ENCODE measurements around the gene CDCA4. TPM values are rescaled to one million over a fixed set of nuclear protein-coding genes. Genes with fewer than 3 reads are reported as not detected.

CDCA4 gene
- polyA plus RNA-seq, 10 donors: 11.0 to 29.9 (median 16.7) TPM

DNA sequence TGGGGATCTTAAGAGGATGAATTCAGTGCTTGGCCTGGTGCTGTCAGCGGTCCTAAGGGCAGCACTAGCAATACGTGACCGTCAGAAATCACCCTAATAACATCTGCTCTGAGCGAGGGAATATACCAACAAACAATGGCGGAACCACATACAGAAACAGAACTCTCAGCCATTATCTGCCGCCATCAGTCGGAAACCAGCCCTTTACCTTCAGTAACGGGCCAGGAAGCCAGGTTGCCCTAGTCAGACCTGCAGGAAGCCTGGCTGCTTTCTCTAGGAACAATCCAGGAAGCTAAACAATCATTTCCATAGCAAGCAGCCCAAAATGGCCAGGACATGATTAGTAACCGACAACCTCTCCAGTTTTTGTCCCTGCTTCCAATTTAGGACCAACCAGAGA lies 5.6 kb downstream of the CDCA4 start:
- no peak for DNase-seq

DNA sequence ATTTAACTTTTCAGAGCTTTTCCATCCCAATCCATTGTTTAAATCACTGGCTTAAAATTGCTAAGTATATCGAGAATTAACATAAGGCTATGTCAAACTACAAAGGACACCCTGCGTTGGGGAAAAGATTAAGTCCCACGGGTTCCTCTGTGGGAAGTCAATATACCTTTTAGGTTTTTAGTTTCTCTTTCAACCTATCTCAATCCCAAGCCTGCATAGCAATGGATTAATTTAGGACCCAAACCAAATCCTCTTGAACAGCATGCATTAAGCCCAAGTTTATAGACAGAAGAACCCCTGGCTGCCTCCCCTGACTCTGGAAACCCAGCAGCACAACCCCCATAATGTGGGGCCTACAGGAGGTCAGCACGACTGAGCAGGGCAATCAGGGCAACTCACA lies 6.3 kb downstream of the CDCA4 start:
- DNase-seq: no peak

DNA sequence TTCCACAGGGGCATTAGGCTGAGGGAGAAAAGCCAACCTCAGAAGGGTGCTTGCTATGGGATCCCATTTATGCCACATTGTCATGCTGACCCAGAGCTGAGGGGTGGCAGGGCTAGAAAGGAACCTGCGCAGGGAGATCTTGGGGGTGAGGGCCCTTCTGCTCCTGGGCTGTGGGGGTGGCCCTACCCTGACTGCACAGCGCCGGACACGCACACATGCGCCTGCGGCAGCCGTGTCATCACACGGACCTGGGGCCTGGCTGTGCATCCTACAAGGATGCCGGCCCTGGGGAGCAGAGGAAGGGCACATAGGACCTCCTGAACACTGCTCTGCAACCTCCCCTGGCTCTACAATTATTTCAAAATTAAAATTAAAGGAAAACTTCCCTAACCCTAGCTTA lies 6.9 kb downstream of the CDCA4 start:
- DNase-seq: no peak

DNA sequence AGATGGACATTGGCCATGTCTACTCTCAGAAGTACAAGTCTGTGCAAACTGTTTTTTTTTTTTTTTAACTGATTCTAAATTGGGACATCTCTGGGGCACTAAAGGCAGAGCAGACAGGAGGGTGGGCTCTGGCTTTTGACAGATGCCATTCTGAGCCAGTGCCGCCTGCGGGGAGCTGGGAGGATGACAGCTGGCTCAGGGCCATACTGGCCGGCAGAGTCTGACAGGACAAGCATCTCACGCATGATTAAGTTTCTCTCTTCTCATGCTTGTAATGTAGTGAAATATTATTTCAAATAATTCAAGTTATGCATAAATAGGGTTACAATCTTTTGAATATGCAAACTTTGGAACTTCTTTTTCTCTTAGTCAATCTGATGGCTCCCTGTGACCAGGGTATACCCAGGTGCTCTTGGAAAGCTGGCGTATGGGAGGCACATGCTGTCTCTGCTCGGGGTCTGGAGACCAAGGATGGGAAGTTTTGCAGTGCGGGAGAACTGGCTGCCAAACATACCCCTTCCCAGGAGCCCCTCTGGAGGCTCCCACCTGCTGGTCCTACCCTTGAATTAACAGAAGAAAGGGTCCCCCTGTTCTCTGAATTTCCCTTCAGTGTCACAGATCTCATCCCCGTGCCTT lies 7.6 kb downstream of the CDCA4 start:
- peak in 1 of 3 donors; percentile 56 for DNase-seq

DNA sequence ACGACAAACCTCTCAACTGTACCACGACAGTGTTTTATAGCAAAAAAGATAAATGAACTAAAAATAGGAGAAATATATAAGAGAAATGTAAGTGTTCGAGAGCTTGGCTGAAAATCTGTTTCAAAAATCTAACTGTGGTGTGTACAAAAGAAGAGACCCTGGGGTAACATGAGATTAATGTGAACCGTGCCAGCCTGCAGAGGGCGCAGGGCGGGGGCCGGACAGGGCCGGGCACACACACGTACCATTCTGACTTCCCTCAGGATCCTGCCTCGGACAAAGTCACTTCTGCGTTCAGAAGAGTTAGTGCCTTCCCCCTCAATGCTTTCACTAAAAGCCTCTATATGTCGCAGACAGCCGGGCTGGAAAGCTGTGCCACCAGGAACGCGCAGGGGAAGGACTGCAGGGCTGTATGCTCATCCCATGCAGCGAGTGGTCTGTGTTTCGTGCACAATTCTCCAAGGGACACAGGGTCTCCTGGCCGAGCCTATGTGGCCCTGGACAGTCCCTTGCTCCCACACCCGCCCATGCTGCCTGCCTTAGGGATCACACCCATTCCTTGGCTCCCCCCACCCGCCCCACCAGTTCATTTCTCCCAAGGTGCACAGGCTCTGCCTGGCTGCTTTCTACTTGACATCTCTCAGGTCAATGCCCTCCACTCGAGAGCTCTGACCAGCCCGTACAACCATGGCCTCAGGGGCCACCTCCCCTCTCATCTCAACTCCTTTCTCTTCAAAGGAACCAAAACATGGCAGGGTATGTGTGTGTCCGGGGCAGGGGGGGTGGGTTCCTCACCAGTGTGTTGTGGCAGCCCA lies 8.5 kb downstream of the CDCA4 start:
- no peak for DNase-seq

DNA sequence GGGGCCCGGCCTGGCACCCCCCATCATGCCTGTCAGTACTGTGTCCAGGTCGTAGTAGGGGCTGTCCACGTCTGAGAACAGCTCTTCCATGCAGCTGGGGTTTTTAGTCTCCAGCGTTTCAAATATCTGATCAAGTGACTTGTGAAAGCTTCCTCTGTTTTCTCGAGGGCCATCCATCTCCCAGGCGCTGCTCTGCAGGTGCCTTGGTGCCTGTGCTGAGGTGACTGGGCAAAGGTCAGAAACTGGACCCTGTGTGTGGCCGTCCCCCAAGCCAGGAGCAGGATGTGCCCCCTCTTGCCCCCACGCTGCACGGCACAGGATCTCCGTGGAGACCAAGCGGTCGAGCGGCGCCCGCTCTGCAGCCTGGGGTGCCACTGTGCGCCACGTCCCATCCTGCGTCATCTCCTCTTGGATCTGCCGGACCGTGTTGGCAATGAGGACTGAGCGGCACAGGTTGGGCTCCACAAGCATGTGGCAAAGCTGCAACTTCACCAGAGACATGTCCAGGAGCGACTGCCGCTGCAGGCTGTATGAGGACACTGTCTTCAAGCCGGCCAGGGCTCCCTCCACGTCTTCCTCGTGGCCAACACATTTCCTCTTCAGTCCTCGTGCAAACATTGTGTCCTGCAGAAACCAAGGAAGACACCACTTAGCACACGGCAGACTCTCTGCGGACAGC lies 9.4 kb downstream of the CDCA4 start:
- DNase-seq: no peak

DNA sequence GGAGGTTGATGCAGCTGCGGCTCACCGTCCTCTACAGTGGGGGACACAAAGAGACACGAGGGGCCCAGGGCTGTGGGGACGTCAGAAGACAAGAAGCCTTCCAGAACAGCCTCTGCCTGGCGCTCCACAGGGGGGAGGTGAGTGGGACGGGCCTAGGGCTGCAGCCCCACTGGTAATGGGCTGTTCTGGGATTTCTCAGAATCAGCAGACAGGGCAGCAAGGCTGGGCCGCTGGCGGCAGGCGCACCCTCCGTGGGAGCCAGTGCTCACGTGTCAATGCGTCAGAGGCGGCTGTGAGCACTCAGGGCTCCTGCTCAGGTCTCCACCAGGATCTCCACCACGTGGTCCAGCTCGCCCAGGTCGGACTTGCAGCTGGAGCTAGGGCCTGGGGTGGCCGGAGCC lies 10.0 kb downstream of the CDCA4 start:
- no peak for DNase-seq

DNA sequence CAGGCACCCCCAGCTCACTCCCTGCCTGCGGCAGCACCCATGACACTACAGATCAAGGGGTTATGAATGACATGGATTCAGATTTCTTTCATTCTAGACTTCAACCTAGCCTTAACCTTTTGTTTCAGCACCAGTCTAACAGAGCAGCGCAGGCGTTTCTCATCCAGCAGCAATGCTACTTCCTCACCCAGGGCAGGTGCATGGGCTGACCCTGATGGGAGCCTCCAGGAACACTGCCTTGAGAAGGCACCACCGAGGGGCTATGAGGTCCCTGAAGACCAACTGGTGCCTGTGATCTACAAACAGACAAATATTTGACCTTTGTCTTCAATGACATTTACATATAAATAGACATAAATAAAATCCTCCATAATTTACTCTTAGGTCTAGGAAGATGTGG lies 10.8 kb downstream of the CDCA4 start:
- DNase-seq: no peak

DNA sequence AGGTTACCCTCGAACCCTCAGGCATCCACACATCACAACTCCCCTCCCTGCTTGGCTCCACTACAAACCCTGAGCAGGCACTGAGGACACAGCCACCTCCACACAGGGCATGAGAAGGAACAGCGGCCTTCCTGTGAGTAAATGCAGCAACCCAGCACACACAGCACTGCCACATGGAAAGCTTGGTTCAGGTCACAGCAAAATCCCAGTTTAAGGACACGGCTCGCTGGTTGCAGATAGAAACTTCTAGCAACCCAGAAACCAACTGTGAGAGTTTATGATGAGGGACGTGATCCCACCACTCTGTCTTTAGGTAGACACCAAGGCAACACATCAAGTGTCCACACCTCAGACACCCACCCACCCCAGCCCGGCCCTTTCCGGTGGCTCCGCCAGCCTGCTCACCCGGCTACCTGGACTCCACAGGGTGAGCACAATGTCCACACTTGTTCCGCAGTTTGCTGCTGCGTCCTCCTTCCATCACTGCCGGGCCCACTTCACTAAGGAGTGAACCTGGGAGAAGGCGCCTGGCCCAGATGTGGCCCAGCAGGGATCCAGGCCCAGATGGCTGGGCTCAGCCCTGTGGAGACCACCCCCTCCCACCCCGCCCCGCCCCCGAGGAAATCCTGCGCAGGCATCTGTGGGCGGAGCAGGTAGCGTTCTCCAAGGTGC lies 13.2 kb downstream of the CDCA4 start:
- DNase-seq: no peak

DNA sequence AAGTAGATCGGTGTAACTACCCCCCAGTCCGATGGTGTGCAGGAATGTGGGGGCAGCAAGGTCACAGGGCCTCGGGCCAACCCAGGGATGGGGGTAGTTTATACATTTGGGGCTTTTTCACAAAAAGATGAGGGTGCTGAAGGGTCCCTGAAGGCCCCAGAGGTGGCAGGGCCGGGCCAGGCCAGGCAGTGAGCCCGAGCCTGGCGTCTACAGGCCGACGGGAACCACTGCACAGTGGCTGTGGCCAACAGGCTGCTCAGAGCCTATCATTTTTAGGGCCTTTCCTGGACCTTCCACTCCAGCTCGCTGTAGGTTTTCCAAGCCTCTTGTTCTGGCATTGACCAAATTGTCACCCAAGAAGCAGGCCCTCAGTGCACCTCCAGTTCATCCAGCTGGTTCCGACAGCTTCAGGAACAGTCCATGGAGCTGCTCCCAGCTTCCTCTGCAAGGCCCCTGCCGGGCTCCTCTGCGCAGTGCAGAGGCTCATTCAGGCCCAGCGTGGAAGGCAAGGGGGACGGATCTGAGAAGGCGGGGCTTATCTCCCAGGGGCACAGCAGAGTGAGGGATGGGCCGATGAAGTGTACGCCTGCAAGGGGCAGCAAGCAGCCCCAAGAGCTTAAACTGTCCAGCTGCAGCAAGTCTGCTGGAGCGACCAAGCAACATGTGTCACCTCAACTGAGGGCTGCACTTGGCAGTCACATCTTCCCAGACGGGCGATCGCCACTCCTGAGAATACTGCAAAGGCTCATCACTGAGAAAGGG lies 13.9 kb downstream of the CDCA4 start:
- no peak for DNase-seq

DNA sequence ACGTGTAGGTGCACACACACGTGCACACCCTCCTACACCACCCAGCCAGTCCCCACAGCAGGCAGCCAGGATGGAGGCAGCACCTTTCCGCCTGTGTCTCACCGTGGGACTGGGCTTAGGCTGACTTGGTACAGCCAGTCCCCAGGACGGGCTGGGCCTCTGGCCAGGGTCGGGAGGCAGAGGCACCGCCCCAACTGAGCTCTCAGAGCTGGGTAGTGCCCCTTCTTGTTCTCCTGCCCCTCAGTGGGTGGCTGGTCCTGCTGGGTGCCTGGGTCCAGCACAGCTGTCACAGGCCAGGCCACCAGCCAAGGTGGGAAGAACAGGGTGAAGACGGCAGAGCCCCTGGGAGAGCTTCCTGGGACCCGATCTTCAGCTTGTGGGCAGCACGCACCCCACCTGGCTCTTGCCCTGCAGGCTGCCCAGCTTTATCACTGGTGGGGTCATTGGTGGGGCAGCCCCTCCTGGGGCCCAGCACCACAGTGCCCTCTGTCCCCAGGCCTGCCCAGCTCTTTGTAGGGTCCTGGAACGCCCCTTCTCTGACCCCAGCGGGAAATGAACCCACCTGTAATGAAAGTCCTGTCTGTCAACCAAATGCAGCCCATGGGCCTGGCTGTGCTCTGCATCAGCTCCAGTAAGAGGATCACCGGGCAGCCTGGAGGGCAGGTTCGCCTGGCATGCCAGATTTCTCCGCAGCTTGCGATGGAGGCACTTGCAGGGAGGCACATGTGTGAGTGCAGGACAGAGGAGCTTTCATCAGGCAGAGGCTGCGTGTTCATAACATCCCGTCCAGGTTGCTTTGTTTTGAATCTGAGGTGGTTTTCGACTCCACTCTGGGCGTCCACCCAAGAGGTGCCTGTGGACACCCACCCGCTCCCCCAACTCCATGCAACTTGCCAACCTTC lies 14.7 kb downstream of the CDCA4 start:
- DNase-seq: no peak

DNA sequence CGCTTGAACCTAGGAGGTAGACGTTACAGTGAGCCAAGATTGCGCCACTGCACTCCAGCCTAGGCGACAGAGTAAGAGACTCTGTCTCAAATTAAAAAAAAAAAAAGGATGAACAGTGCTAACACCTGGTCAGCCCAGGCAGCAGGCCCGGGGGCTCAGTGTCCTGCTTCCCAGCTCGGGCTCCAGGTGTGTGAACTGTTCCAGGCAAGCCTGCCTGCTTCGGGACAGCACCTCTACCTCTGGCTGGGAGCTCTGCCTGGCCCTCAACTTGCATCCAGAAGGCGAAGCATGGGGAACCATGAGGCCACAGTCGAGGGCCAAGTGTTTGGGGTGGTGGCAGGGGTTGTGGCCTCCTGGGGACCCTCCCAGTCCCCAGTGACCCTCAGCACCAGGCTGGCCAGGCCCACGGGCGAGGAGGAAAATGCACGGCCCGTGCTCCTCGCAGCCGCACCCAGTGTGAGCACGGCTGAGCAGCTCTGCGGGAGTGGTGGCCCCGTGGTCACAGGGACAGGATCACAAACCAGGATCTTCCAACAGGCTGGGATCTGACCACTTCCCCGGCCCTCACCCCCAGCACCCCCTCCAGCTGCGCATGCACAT lies 15.5 kb downstream of the CDCA4 start:
- DNase-seq: no peak

DNA sequence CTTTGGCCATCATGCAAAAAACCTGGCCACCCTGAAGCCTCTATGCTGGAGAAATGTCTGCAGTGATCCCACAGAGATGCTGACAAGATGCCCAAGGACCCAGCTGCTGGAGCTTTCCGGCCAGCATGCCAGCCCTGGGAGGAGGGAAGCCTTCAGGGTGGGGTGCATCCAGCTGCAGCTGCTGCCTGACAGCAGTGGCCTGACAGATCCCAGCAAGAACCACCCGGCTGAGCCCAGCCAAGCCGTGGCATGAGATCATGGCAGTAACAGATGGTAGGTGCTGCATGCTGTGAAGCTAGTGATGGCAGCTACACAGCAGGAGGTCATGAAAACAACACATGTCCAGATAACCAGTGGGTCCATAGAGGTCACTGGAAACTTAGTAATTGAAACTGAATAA lies 21.5 kb downstream of the CDCA4 start:
- DNase-seq: no peak

DNA sequence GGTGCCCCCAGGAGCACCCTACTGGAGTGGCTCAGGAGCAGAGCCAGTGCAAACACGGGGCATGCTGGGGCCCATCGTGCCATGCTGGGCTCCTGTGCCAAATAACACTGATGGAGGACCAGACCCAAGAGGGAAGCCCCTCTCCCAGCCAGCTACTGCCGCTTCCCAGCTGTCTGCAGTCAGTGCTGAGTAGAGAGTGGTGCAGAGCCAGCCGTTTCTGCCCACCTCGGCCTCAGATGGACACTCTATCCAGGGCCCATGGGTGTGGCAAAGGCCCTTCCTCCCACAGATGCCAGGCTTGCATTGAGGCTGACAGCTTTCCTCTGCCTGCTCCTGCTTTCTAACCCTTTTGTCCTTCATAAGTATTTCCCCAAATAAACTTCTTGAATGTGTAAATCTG lies 22.1 kb downstream of the CDCA4 start:
- no peak for DNase-seq

DNA sequence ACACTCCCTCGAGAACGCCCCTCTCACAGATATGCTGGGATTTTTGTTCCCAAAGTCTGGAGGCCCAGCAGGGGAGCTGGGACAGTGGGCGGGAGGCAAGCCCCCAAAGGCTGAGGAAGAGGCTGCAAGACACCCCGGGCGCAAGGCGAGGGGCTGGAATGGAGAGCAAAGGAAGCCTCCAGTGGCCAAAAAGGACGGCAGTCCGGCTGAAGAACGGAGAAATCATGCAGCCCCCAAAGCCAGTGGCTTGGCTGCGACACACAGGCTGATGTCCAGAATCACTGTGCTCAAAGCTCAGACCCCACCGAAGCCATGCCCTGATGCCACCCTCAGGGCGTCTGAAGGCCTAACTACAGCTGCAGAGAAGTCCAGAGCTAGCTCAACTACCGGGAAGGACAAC lies 24.4 kb downstream of the CDCA4 start:
- DNase-seq: no peak

DNA sequence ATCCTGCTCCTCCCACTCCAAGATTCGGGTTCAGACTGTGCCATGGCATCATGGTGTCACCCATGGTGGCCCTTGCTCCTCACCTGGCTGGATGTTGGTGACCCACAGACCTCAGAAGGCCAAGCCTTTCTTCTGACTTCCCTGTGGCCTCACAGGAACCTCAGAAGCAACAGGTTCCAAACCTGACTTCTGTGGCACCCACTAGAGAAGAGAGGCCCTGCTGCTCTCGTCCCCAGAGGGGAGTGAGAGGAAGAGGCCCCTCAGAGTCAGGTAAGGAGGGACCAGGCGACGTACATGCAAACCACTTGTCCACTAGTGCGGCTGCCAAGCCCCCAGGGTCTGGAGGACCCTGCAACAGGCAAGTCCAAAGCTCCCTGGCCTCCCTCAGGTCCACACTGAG lies 24.9 kb downstream of the CDCA4 start:
- no peak for DNase-seq

DNA sequence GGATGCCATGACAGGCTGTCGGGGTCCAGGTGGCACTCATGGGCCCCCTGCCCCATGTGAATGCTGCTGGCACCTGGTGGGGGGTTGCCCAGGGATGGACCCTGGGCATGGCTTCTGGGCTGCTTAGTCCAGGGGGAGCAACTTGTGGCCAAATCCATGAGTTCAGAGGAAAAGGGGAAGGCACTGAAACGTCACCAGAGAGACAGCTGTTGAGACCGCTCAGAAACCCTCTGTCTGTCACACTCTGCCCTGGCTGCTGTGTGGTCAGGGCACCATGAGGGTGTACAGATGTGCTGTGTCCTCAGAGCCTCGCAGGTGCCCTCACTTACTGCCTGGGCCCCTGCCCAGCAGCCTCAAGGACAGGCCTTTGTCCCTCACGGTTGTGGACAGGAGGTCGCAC lies 25.9 kb downstream of the CDCA4 start:
- DNase-seq: peak in 1 of 3 donors; percentile 56

DNA sequence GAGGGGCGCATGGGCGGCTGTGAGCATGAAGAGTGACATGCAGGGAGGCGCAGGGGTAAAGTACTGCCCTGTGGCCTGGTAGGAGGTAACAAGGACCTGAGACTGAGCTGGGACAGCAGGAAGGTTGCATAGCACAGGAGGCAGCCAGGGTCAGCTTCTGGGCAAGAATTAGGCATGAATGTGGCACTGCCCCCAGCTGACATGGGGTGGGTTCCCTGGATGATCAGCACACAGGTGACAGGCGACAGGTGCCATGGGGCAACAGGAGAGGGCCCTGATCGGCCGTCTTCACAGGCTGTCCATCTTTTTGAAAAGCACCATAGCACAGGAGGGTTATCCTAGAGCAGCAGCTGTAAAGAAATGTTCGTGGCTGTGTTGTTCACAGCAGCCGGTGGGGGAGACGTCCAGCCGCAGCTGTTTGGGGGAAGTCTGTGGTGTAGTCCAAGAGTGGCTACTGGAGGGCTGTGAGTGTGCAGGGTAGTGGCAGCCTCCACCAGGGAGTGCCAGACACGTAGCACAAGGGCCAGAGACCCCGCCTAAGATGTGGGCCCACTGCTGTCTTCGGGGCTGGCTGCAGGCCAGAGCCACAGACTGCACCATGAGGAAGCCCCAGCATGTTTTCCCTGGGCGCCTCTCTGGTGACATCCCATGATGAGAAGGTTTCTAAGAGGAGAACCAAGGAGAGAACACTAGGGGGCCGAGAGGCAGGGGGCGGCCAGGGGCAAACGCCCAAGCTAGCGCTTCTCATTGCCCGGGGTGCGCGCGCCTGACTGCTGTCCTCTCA lies 26.9 kb downstream of the CDCA4 start:
- peak in 1 of 3 donors; percentile 60 for DNase-seq

DNA sequence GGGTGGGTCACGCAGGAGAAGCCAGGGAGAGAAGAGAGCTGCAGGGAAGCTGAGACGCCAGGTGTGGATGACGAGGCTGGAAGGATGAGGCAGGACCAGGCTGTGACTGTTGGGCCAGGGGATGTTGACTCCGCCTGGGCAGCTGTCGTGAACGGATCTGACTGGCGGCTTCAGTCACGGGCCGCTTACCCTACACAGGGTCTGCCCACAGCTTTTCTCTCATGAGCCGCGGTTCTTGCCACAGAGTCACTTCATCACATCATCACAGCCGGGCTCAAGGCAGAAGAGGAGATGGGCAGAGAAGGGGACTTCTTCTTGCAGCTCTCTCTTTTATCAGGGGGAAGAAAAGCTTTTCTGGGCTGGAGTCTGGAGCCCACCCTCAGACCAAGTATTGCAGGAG lies 27.6 kb downstream of the CDCA4 start:
- no peak for DNase-seq

All from muscle of back (tissue), 11 donors.